CD4-positive, alpha-beta T cell treated with Interleukin-17A for 1 hour (primary cell): ENCODE measurements around the gene CCNF.
A peak's percentile ranks its signal among the peaks of the same experiment; 100 is the strongest.
"Not testable (repeated sequence)": the region's sequence is repeated elsewhere in the genome, so short reads cannot be mapped to it uniquely, and the experiment has no call there.

Source experiments
- DNase-seq: peaks from one replicate; pipeline ENCODE4 v3.0.0-alpha.2; 2020

Gene CCNF

DNA sequence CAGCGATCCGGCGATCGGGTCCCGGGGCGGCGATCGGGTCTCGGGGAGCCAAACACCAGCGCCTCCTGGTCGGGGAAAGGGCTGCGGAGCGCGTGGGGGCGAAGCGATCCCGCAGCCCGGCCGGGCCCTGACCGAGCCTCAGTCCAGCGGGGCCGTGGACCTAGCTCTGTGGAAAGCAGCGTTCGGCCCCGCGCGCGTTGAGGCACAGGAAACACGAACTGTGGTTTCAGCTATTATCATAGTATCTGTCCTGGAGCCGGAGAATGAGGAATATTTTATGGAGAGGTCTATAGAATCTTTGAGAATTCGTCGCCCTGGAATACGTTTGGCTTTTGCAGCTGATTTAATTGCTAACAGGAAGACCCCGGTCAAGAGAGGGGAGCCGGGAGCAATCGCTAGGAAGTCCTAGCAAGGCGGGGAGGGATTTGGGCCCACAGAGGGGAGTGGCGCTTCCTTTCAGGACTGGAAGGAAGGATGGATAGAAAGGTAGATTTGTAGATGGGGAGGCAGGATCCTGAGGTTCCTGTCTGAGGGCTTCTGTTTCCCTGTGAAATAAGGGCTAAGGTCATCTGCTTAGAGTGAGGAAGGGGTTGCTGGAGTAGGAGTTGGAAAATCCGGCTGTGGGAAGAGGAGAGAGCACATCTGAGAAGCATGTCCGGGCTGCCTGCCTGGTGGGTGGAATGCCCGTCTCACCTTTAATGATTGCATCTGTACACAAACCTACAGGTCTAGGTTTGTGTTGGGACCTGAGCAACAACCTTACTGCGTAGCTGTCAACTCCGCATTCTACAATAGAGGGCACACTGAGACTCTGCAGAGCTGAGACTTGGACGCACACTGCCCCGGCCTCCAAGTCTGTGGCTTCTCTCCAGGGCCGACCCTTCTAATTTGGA is 770 bp downstream of the CCNF start:
- DNase-seq = peak; percentile 36

DNA sequence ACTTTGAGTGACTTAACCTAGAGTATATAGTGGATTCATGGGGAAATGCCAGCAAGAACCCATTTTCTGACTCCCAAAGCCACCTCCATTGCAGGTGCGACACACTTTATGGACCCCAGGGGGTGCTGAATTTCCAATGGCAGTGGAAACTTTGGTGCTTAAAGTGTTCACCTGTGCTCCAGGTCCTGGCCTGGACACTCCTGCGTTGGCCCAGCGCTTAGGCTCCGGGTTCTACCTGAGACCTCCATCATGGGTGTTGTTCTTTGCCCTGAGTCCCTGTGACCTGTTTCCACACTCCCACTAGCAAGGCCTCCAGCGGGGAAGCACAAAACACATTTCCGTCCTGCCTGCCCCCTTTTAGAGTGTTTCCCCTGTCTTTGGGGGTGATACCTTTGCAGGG is 3.0 kb downstream of the CCNF start:
- DNase-seq = peak; percentile 9

DNA sequence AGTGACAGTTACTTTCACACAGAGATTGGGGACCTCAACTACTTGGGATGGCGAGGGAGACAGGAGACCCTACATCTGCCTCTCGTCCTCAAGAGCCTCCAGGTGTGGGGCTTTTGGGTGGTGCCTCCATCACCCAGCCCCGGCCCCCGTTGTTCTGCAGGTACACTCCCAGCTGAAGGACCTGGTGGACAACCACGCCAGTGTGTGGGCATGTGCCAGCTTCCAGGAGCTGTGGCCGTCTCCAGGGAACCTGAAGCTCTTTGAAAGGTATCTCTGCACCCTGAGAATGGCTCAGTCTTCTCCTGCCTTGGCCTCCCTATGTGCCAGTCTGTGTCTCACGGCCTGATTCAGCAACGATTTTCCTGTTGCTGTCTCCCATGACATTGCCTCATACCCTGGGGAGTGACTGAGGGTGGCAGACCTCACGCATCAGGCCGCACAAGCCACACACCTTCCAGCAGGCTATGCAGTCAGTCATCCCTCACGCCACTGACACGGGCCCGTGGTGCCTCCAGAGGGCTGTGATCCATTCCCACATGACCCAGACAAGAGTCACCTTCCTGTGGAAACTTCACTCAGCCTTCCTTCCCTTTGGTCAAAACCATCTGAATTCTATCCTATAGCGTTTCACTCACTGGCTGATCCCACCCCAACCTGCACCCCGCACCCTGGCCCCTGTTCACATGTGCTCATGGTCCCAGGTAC is 3.7 kb downstream of the CCNF start:
- DNase-seq = no peak

DNA sequence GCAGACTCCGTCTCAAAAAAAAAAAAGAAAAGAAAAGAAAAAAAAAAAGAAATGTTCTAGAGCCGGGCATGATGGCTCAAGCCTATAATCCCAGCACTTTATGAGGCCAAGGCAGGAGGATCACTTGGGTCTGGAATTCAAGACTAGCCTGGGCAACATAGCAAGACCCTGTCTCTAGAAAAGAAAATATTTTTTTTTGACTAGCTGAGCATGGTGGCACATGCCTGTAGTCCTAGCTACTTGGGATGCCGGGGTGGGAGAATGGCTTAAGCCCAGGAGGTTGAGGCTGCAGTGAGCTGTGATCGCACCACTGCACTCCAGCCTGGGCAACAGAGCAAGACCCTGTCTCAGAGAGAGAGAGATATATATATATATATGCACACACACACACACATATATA is 6.0 kb downstream of the CCNF start:
- DNase-seq = not testable (repeated sequence)

DNA sequence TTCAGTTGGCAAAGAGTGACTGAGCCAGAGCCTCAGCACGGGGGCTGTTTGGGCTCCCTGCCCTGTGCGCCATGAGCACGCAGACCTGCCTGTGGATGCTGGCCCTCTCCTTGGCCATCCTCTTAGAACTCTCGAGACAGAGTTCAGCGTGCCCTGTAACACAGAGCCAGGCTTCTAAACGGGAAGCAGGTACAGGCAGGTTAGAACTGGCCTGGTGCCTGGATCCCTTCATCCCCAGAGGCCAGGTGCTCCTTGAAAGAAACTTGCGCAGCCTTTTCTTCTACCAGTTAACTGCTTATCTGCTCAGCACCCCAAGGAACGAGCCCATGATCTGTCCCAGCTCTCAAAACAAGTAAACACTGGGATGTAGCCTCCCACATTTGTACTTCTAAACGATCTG is 6.9 kb downstream of the CCNF start:
- no peak for DNase-seq

DNA sequence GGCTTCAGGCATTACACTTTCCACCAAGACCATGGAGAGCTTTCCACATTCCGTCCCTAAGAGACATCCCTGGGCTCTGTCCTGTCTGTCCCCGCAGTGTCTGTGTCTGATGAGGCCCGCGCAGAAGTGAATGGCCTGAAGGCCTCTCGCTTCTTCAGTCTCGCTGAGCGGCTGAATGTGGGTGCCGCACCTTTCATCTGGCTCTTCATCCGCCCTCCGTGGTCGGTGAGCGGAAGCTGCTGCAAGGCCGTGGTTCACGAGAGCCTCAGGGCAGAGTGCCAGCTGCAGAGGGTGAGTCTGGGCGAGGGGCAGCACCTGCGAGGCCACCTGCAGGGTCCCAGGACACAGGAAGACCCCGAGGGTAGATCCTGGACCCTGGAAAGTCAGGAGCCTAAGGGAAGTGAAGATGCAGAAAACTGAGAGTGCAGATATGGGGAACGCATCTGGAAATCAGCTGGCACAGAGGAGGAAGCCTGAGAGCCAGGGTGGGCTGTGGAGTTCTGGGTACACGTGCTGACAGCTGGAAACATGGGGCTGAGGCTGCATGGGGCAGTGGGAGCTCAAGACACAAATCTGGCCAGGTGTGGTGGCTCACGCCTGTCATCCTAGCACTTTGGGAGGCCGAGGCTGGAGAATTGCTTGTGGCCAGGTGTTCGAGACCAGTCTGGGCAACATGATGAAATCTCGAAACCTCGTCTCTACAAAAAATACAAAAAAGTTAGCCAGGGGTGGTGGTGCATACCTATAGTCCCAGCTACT is 8.0 kb downstream of the CCNF start:
- DNase-seq = no peak

DNA sequence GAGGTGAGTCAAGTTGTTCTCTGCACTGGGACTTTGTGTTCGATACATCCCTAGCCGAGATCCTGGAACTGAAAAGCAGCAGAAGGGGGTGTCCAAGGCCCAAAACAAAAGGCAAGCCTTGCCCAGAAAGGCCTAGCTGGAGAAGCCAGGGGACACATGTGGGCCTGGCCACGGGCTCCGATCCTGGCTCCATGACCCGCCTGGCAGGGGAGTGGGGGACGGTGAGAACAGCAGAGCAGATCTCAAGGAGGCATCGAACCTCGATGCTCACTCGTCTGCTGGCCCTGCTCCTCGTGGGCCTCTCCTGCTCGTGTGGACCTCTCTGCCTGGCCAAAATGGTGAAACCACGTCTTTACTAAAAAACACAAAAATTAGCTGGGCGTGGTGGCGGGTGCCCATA is 8.9 kb downstream of the CCNF start:
- no peak for DNase-seq

DNA sequence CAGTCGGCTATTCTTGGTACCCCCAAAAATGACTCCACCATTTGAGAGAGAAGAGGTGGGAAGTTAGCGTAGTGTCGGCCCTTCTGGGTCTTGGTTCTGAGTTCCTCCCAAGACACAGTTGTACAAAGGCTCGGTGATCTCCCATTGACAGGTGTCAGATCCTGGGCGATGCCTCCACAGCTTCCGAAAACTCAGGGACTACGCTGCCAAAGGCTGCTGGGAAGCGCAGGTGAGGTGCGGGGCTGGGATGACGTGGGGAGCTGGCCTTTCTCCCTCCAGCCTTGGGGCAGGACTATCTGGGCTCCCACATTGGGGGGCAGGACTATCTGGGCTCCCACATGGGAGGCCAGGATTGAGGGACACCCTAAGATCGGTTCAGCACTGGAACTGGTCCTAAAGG is 10.4 kb downstream of the CCNF start:
- DNase-seq = no peak

DNA sequence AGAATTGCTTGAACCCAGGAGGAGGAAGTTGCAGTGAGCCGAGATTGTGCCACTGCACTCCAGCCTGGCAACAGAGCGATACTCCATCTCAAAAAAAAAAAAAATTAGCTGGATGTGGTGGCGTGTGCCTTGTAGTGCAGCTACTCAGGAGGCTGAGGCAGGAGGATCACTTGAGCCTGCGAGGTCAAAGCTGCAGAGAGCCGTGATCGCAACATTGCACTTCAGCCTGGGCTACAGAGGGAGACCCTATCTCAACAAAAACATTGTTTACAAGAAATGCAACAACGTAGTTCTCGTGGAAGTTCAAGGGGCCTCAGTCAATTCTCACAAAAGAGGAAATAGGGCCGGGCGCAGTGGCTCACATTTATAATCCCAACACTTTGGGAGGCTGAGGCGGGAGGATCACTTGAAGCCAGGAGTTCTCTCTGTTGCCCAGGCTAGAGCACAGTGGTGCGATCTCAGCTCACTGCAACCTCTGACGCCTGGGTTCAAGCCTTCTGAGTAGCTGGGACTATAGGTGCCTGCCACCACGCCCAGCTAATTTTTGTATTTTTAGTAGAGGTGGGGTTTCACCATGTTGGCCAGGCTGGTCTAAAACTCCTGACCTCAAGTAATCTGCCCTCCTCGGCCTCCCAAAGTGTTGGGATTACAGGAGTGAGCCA is 12.0 kb downstream of the CCNF start:
- DNase-seq = not testable (repeated sequence)

DNA sequence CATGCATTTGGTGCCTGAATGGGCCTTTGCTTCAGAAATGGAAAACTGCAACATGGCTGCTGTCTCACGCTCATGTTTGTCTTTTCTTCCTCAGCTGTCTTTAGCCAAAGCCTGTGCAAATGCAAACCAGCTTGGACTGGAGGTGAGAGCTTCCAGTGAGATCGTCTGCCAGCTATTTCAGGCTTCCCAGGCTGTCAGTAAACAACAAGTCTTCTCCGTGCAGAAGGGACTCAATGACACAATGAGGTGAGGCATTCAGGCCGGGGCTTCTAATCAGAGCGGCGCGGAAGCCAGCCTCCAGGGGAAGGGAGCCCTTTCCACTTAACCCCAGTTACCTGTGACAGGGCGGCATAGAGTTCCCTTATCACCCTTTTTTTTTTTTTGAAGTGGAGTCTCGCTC is 14.3 kb downstream of the CCNF start:
- DNase-seq = no peak

DNA sequence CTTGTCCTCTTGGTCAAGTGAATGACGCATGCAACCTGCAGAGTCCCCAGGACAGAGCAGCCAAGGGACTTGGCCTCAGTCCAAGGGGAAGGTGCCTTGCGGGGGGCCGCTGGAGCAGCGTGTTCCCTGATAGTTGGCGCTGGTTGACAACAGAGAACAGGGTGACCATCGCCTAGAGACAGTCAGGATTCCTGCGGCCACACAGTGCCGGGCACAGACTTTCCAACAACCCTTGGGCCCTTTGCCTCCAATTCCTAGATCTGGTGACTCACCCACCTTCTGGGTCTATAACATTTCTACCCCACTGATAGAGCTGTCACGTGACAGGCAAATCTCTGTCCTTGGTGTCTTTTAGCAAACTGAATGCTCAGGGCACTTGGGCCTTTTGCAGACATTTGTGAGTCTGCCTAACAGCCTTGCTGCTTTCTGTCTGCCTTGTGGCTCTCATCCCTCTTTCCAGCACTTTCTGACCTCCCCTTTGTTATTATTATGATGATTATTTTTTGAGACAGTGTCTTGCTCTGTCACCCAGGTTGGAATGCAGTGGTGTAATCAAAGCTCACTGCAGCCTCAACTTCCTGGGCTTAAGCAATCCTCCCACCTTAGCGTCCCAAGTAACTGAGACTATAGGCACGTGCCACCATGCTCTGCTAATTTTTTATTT is 18.8 kb downstream of the CCNF start:
- DNase-seq = no peak

DNA sequence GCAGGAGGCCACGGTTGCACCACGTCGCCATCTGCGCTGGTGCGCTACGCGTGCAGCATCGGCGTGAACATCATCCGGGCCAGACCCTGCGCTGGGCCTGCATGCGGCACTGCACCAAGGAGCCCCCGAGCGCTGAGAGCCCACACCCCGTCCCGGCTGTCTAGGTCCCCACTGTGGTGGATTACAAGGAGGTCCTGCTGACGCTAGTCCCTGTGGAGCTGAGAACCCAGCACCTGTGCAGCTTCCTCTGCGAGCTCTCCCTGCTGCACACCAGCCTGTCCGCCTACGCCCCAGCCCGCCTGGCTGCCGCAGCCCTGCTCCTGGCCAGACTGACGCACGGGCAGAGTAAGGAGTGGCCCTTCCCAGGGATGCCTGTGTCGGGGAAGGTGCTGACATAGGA is 19.9 kb downstream of the CCNF start:
- DNase-seq = no peak

DNA sequence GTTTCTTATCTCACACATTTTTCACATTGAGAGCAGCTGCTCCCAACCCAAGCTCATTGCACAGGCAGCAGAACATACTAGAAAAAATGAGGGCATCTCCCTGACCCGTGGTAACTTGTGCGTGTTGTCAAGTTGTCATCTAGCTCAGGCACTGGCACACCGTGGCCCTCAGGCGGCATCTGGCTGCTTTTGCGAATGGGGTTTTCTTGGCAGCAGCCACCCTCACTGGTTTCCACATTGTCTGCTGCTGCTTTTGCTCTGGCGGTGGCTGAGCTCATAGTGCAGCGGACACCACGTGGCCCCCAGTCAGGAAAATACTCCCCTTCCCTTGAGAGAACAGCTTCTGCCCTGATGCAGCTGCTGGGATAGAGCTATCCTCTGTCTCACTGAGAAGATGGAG is 21.3 kb downstream of the CCNF start:
- no peak for DNase-seq

DNA sequence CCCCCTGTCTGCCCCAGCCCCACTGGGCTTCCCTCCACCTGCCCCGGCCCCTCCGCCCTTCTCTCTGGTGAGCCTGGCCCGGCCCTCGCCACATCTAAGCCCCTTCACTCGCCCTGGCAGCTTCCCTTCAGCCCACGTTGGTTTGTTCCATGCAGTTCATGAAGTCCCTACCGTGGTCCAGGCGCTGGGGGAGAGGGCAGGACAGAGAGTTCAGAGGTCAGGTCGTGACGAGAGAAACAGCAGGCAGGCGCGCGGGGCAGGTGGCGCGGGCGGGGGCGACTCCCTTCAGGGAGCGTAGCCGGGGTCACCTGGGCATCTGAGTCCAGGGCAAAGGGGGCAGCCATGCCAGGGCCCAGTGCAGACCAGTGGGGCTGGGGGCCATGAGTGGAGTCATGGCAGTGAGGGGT is 21.7 kb downstream of the CCNF start:
- DNase-seq = no peak

DNA sequence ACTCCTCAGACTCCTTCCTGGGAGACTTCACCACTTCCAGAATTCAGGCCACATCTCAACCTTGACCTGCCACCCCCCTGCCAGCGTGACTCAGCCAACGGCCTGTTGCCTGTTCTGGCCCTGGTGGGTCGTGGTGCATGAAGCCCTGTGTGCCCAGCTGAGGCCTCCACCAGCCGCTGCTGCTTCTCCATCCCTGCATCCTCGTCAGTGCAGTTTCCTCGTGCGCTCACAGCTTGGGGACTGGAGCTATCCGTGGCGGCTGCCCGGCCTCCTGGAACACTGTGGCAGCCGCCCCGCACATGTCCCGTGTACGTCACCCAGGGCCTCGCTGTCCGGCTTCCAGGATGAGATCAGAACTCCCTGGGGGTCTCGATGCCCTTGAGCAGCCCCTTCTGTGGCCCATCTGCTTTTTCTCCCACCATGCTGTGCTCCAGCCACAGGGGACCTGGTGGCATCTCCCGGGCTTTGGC is 22.6 kb downstream of the CCNF start:
- DNase-seq = no peak

DNA sequence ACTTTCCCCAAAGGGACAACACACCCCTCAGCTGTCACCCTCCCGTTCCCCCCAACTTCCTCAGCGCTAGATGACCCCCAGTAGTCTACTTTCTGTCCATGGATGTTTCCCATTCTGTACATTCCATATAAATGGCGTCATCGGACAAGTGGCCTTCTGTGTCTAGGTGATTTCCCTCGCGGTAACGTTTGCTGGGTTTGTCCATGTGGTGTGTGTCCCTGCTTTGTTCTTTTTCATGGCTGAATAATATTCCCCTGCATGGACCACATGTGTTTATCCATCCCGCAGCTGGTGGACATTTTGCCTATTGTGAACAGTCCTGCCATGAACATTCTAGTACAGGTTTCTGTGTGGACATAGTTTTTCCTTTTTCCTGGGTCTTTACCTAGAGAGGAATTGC is 23.4 kb downstream of the CCNF start:
- DNase-seq = no peak

DNA sequence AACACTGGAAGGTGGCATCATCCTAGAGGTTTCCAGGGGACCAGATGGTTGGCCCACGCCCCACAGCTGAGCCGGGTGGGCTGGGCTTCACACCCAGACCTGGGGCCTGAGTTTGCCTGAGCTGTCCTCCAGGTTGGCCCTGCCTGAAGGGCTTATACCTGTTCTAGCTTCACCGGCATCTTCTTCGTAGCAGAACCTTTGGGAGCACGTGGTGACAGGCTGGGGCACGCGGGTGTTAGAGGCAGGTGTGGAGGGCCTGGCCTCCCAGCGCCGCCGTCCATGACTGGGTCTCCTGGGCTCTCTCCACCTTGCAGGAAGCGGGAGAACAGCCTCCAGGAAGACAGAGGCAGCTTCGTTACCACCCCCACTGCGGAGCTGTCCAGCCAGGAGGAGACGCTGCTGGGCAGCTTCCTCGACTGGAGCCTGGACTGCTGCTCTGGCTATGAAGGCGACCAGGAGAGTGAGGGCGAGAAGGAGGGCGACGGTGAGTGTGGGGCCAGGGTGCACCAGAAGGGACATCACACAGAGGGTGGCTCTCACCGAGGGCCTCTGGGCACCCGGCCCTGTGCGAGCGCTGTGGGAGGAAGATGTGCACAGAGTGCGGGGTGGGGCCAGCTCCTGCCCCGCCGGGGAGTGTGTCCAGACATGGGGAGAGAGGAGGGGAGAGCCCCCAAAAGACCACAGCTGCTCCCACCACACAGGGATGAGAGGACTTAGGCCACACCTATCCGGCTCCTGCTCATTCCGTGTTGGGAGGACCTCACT is 26.0 kb downstream of the CCNF start:
- no peak for DNase-seq

DNA sequence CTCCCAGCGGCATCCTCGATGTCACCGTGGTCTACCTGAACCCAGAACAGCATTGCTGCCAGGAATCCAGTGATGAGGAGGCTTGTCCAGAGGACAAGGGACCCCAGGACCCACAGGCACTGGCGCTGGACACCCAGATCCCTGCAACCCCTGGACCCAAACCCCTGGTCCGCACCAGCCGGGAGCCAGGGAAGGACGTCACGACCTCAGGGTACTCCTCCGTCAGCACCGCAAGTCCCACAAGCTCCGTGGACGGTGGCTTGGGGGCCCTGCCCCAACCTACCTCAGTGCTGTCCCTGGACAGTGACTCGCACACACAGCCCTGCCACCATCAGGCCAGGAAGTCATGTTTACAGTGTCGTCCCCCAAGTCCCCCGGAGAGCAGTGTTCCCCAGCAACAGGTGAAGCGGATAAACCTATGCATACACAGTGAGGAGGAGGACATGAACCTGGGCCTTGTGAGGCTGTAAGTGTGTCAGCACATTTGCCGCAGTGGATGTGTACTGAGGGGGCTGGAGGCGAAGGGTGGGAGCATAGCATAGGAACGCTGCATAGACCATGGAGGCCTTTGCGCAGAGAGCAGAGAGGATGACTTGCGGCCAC is 27.4 kb downstream of the CCNF start:
- DNase-seq = no peak

DNA sequence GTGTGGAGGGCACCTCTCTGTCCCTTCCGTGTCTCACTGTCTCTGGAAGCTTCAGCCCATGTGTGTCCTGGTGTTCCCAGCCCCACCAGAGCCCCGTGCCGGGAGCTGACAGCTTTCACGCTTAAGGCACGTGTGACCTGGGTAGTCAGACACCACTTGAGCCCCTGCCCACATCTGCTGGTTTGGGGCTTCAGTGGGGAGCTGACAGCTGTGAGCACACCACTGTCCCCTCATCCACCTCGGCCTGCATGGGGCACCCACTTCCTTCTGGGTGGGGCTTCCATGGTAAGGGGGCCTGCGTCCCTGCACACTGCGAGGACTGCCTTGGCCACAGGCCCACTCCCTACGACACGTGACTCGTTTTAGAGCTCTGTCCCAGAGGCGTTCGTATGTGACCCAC is 28.0 kb downstream of the CCNF start:
- no peak for DNase-seq

DNA sequence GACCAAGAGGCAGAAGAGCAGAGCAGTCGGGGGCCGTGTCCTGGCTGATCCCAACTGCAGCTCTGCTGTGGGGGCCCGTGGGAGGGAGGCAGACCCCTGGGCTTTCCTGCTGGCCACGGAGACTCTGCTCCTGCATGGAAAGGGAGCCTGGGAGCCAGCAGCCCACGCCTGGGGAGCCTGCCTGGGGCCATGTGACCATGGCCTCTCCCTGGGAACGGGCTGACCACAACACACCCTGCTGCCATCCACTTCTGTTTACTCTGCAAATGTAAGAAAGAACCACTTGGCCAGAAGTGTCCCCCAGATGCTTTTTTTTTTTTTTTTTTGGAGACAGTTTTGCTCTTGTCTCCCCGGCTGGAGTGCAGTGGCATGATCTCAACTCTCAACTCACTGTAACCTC is 28.7 kb downstream of the CCNF start:
- no peak for DNase-seq
